AG04449 (cell line): ENCODE results near the gene THRB.

Source experiments
- CTCF ChIA-PET: fragments of 350-600 bp; formaldehyde crosslinking; extraction: SDS; loops from one replicate; lab custom pipeline; 2021; ENCODE audit warnings: antibody characterized with exemption; lab: Yijun Ruan, JAX
- POLR2A ChIA-PET: fragments of 400-600, 350-600 bp; formaldehyde crosslinking; extraction: SDS; loops from one replicate; lab custom pipeline; 2020; ENCODE audit warnings: antibody characterized with exemption, inconsistent platforms; lab: Yijun Ruan, JAX
- DNase-seq: peaks from one replicate; pipeline ENCODE4 v3.0.0-alpha.2; 2010; ENCODE audit warnings: low read depth, low spot score
- H3K4me3 ChIP-seq: 2 replicates; pipeline ENCODE4 v1.5.1; 2011; ENCODE audit warnings: low read depth, mild to moderate bottlenecking, control low read depth, low read length
- TF ChIP-seq, protein P1 (sequence below): IDR thresholded peaks from one replicate; pipeline ENCODE4 v1.5.1; 2011; ENCODE audit warnings: mild to moderate bottlenecking, moderate library complexity, low read length, control low read depth, inconsistent platforms; ENCODE audit not compliant: insufficient read depth; ENCODE audit errors: missing control alignments

The THRB gene

GRCh38 chr3:24530471-24530870 is 35.8 kb upstream of the THRB start:
- POLR2A ChIA-PET, result no interaction called here
- TF ChIP-seq, protein P1, sequence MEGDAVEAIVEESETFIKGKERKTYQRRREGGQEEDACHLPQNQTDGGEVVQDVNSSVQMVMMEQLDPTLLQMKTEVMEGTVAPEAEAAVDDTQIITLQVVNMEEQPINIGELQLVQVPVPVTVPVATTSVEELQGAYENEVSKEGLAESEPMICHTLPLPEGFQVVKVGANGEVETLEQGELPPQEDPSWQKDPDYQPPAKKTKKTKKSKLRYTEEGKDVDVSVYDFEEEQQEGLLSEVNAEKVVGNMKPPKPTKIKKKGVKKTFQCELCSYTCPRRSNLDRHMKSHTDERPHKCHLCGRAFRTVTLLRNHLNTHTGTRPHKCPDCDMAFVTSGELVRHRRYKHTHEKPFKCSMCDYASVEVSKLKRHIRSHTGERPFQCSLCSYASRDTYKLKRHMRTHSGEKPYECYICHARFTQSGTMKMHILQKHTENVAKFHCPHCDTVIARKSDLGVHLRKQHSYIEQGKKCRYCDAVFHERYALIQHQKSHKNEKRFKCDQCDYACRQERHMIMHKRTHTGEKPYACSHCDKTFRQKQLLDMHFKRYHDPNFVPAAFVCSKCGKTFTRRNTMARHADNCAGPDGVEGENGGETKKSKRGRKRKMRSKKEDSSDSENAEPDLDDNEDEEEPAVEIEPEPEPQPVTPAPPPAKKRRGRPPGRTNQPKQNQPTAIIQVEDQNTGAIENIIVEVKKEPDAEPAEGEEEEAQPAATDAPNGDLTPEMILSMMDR, result no peak
- DNase-seq, result no peak
- H3K4me3 ChIP-seq, result no peak overlapping the region
- CTCF ChIA-PET, result no interaction called here

- no peak for DNase-seq
- TF ChIP-seq, protein P1, result no peak
- POLR2A ChIA-PET, result no interaction called here
- no peak overlapping the region for H3K4me3 ChIP-seq
- CTCF ChIA-PET, result no interaction called here
Measured at GRCh38 chr3:24529210-24529609, 34.6 kb upstream of the THRB start.

- CTCF ChIA-PET, result no interaction called here
Measured at GRCh38 chr3:24526640-24527212, 32.1 kb upstream of the THRB start.

GRCh38 chr3:24525557-24525956 is 30.9 kb upstream of the THRB start:
- POLR2A ChIA-PET, result no interaction called here
- no peak for DNase-seq
- no peak overlapping the region for H3K4me3 ChIP-seq
- CTCF ChIA-PET, result no interaction called here
- TF ChIP-seq, protein P1, result no peak

More at GRCh38 chr3:24526640-24527212, 32.1 kb upstream of the THRB start:
- H3K4me3 ChIP-seq, result no peak overlapping the region
- no peak for DNase-seq
- POLR2A ChIA-PET, result no interaction called here
- TF ChIP-seq, protein P1, result no peak

DNA sequence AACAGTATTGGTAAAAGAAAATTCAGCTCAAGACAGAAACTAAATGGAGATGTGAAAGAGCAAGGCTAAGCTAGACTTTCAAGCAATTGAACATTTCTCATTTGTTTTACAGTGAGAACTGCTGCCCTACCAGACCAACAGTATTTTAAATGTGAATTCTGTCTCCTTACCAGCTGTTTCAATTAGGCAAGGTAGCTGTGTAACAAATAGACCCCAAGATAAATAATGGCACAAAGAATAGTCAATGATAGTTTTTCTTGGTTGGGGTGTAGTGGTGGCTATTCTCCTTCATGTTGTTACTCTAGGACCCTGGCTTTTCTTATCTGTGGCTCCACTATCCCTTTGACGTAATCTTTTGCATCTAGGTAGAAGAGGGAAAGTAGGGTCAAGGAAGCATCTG is 30.4 kb upstream of the THRB start:
- TF ChIP-seq, protein P1, result no peak
- no peak overlapping the region for H3K4me3 ChIP-seq
- ChIA-PET CTCF (no interaction called here), POLR2A (no interaction called here)
- no peak for DNase-seq

GRCh38 chr3:24523988-24524727 is 29.5 kb upstream of the THRB start:
- no peak overlapping the region for H3K4me3 ChIP-seq
- ChIA-PET CTCF (no interaction called here), POLR2A (no interaction called here)
- TF ChIP-seq, protein P1, result no peak
- no peak for DNase-seq
